ENCODE measurements around the gene LAP3.

- TF ChIP-seq POLR2A (IDR thresholded peaks at IDR 0.05) (no peak), POLR2AphosphoS5 (IDR thresholded peaks at IDR 0.05) (no peak), CTCF (IDR thresholded peaks at IDR 0.05) (no peak), EP300 (IDR thresholded peaks at IDR 0.05) (no peak)
Observed at GRCh38 chr4:17584521-17585213, 7.7 kb downstream of the LAP3 start.

Data from upper lobe of left lung (tissue), 4 donors.